ENCODE data around the gene ERICH3.

DNA sequence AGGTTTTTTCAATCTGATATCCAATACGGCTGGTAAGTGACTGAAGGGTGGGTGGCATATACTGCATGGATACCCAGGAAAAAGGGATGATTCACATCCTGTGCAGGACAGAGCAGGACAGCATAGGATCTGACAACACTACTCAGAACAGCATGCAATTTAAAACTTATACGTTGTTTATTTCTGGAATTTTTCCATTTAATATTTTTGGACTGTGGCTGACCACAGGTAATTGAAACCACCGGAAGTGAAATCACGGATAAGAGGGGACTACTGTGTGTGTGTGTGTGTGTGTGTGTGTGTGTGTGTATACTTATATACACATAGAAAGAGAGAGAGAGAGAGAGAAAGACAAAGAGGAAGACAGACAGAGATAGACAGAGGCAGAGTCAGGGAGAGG, 23.0 kb downstream of the ERICH3 start:
- no peak for TF ChIP-seq POLR2A (IDR thresholded peaks at IDR 0.05; ENCODE audit: low read depth, low read length)
- TF ChIP-seq POLR2AphosphoS5 (IDR thresholded peaks at IDR 0.05; ENCODE audit: low read depth, low read length): no peak

Measured in GM12892 (cell line).